Ureter (tissue), 1 donor: ENCODE measurements around the gene SFXN5. TPM values are rescaled to one million over a fixed set of nuclear protein-coding genes. Genes with fewer than 3 reads are reported as not detected.
A peak's percentile ranks its signal among the peaks of the same experiment; 100 is the strongest.
"Not testable (repeated sequence)": the region's sequence is repeated elsewhere in the genome, so short reads cannot be mapped to it uniquely, and the experiment has no call there.

Experiments
- DNase-seq: peaks from one replicate; pipeline ENCODE4 v3.0.0-alpha.2; 2020; ENCODE audit warnings: low spot score
- total RNA-seq: library from RNA; stranded (reverse); gene quantifications from one replicate; pipeline ENCODE4 v1.2.4, GENCODE V29; 2023
- donor health status: DM: yes; HTN: yes; CAD: no.

Gene SFXN5
- total RNA-seq, 1 donor from 2014 or later: 28.6 TPM

DNA sequence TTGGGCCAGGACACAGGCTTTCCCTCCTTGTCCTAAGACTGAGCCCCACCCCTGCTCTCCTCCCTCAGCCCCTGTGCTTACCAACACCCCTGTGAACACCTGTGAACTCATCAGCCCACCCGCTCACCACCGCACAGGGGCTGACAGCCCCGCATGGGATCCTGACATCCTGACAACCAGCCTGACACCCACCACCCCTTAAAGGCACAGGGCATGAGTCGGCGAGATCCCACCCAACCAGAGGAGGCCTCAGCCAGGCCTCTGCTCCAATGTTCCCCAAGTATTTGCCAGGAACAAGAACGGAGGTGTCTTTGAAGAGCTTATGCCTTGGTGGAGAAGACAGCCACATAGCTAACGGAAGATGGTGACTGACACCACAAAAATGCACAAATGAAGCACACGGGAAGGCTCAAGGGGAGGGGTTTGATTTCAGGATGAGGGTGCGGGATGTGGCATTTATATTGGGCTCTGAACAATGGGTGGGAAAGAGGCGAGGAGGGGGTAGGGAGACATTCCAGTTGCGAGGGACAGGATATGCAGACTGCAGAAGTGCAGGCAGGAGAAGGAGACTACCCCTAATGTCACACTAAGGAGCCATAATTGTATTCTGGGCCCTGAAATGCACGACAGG lies 30.2 kb upstream of the SFXN5 start:
- DNase-seq: no peak

DNA sequence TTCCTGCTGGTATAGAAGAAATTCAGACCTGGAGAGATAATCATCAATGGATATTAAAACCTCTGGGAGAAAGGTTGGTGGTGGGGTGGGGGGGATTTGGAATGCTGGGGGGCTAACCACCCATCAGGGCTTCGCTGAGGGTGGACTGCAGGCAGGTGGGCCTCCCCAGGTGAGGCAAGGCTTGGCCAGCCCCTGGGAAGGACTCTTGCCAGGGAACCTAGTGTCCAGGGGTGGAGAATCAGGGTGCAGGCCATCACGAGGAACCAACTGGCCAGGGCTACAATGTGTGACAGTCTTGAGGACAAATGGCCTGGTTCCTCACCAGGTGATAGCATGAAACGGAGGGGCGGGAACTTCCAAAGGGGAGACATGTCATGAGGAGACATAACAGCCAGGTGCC lies 29.4 kb upstream of the SFXN5 start:
- DNase-seq: no peak

- DNase-seq: no peak
Observed at GRCh38 chr2:73099486-73099885, 28.0 kb upstream of the SFXN5 start.

DNA sequence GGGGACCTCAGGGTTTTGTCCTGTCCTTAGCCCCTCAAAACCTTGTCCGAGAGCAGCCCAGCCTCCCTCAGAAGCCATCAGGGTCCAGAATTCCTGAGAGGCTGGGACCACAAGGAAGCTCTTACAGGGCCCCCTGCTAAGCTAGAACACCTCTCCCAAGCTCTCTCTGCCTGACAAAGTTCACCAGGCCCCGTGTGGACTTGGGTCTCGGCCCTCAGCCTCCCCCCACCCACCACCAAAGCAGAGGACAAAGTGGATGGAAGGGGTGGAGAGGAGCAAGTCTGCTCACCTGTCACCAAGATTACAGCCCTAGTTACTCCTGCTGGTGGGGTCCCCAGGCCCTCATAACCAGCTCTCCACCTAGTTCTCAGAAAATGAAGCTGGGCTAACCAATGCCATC lies 24.4 kb upstream of the SFXN5 start:
- DNase-seq: no peak

GRCh38 chr2:73093601-73094218 lies 22.2 kb upstream of the SFXN5 start:
- DNase-seq: not testable (repeated sequence)

GRCh38 chr2:73092146-73092783 lies 20.8 kb upstream of the SFXN5 start:
- DNase-seq: no peak

- DNase-seq: no peak
Observed at GRCh38 chr2:73091696-73092095, 20.2 kb upstream of the SFXN5 start.

- DNase-seq: no peak
Observed at GRCh38 chr2:73091164-73091563, 19.7 kb upstream of the SFXN5 start.

DNA sequence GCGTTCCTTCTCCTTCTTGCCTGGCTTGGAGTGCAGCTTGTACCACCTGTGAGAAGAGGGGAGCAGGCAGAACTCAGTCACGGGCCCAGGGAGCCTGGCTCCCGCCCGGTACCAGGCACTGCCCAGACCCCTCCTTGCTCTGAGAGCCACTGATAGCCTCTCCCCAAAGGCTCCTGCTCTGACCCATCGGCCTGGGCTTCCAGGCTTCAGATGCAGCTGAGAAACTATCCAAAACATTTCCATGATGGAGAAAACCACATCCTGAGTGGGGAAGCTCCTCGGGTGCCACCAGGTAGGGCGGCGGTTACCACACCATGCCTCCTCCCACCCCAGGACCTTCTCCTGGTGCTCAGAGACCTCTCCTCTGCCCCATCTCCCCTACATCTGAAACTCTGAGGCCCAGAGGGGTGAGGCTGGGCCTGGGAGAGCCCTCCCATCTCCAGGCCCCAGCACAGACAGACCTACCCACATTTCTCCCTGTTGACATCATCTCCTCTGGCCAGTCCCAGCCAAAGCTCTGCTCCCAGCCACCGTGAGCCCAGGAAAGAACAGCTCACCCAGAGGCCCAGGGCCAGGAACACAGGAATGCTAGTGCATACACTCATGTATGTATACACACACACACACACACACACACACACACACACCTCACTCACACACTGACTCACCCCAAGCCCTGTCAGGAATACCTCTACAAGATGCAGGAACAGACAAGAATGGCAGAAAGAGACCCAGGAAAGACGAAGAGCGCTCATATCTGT lies 17.9 kb upstream of the SFXN5 start:
- DNase-seq: peak; percentile 58

DNA sequence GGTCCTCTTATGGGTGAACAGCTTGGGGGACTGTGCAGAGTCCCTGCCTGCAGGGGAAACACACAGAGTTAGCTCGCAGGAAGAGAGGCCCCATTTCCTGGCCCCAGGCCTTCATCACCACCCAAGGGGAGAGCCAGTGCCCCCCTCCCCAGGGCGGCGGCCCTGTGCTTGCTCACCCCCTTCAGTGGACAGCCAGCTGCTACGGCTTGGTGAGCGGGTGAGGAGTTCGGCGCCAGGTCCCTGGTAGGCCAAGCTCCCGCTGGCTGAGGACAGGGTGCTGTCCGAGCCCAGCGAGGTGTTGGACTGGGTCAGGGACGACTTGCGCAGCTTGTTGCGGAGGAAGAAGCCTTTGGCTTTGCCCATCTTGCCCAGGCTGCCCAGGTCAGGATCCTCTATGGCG lies 17.2 kb upstream of the SFXN5 start:
- DNase-seq: no peak

GRCh38 chr2:73088211-73088610 lies 16.7 kb upstream of the SFXN5 start:
- DNase-seq: no peak

- DNase-seq: no peak
Observed at GRCh38 chr2:73087311-73087710, 15.8 kb upstream of the SFXN5 start.

DNA sequence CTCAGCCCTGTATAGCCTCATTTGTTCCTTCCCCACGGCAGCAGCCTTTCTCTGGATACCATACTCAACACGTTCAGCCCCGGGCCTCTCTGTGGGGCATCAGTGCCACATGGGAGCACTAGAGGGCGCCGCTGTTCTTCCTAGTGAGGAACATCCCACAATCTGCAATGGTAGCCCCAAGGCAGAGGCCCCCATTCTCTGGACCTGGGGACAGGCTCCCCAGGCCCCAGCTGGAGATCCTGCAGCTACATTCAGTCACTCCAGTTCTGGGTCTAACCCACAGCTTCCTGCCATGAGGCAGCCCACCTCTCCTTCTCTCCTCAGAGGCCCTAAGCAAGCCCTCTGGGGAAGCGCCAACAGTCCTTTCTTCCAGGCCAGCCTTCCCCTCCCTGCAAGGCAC lies 14.2 kb upstream of the SFXN5 start:
- DNase-seq: peak; percentile 86

GRCh38 chr2:73084971-73085370 lies 13.5 kb upstream of the SFXN5 start:
- no peak for DNase-seq

DNA sequence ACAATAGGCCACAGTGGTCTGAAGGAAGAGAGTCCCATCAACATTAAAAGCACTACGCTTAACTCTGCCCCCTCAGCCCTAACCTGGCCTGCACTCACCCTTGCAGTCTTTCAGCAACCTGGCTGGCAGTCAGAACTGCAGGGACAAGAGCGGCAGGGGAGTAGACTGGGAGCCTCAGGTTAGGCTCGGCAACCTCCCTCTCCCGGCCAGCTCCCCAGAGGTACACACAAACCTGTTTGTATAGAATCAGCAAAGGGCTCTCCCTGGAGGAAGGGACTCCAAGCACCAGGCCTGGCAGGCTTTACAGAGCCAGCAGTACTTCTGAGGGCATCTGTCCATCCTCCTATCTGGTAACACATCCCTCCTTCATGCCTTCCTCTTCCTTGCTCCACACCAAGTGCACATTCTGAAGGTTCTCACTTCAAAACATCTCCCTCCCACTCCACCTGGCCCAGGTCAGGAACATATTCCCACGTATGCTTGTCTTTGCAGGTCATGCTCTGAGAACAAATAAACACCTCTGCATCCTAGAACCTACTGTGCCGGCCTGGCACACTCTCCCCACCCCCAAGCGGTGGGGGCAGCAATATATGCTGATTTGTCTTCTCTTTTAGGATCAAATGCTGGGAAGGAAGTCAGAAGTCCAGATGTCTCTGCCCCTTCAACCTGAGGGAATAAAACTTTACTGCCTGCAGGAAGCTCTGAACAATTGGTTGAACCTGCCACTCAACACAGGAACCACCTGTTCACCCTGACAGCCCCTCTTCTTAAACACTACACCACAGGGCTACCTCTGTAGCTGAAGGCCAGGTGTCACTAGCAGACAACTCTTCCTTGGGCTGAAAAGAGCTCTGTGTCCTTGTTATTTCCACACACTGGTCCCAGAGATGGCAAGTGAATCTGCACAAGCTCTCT lies 12.6 kb upstream of the SFXN5 start:
- DNase-seq: no peak

DNA sequence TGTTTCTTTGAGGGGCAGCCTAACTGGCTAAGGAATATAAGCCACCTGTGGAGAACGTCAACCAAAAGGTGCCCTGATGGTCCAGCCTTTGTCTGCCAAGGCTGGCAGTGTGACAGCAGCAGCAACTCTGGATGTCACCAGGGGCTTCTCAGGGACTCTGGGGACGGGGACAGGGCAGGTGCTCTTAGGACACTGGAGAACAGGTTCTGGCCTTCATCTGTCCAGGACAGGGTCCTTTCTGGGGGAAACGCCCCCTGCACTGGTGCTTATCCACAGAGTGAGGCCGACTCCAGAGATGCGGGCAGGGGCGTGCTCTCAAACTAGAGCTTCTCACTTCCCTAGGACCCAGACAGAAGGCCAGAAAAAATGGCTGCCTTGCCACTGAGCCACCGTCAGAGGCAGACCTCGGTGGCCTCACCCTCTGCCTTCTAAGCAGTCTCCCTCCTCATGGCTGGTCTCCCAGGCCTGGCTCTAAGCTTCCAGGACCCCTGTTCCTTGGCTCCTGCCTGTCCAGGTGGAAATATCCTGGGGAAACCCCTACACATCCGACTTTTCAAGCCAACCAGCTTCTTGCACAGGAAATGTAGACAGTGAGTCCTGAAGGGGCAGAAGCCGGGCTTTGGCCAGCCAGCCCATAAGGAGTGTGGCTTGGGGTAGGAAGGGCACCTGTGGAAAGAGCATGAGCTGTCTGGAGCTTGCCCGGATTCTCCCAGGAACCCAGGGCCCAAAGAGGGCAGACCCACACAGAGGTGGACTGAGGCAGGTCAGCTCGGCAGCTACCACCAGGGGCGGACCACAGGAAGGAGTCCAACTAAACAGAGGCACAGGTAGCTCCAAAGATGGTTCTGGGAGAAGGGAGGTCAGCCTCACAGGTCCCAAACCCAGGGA lies 11.3 kb upstream of the SFXN5 start:
- no peak for DNase-seq

DNA sequence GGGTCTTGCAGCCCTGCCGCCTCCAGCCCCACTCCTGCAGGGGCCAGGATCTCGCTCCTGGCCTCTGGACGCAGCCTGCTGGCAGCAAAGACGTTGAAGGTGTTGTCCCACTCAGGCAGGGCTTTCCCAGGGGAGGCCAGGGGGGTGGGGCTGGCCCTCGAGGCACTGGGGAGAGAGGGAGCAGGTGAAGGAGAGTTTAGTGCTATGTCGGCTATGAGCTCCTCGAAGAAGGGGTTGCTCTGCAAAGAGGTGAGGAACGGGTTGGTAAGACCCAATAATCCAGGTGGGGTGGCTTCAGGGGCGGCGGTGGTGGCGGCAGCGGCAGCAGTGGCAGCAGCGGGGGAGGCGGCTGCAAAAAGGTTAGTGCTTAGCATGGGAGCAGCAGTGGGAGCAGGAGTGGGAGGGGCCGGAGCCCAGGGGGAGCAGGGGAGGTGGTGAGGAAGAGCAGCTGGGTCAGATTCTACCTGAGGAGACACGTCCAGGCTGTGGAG lies 9.7 kb upstream of the SFXN5 start:
- DNase-seq: no peak

DNA sequence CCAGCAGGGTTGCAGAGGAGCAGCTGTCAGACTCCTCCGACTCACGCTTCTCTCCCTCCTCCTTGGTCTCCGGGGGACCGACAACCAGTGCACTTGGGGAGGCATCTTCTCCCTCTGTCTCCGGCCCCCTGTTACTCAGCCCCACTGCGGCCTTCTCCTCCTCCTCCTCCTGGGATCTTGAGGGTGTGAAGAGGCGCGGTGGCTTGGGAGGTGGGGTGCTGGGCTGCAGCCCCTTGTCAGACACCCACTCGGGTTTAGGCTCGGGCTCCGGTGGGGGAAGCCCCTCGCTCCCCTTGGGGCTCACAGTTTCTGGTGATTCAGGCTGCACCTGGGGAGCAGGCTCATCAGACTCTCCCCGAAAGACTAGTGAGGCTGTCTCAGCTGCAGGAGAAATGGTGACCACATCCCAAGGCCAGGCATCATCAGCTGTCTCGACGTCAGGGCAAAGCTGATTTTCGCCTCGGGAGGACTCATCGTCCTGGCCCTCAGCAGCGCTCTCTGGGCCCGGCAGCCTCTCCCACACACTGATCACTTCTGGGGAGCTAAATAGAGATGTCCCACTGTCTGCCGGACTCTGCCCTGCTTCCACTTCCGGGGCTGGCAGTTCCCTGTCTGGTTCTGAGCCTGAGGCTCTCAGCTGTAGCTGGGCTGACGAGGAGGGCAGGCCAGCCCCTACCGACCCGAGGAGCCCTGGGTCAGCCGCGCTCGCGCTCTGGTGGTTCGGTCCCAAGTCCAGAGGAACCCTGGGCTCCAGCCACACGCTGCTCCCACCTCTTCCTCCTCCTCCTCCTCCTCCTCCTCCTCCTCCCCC lies 9.0 kb upstream of the SFXN5 start:
- DNase-seq: no peak

DNA sequence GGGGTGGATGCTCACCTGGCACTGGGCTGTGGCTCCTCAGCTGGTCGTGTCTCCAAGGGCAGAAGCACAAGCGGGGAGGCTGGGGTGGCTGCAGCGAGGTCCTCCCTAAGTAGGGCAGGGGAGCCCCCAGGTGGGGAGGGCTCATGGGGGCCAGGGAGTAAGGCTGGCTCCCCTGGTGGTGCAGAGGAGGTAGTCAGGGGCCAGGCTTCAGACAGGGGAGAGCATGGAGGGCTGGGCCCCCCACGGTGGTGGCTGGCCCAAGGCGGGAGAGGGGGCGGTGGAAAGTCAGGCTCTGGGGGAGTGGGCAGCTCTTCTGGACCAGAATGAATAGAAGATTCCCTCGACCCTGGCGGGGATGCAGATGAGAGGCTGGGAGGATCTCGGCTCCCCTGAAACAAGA lies 8.1 kb upstream of the SFXN5 start:
- DNase-seq: no peak
